GM19043 (cell line): ENCODE results near the gene TRIM72.
"Not testable (repeated sequence)": the region's sequence is repeated elsewhere in the genome, so short reads cannot be mapped to it uniquely, and the experiment has no call there.

Experiments used
- ATAC-seq: cut with Tn5 transposase; IDR thresholded peaks from one replicate; pipeline ENCODE4 v1.9.1; 2021; ENCODE audit warnings: low read depth; ENCODE audit not compliant: unreplicated experiment

Gene TRIM72, protein sequence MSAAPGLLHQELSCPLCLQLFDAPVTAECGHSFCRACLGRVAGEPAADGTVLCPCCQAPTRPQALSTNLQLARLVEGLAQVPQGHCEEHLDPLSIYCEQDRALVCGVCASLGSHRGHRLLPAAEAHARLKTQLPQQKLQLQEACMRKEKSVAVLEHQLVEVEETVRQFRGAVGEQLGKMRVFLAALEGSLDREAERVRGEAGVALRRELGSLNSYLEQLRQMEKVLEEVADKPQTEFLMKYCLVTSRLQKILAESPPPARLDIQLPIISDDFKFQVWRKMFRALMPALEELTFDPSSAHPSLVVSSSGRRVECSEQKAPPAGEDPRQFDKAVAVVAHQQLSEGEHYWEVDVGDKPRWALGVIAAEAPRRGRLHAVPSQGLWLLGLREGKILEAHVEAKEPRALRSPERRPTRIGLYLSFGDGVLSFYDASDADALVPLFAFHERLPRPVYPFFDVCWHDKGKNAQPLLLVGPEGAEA

DNA sequence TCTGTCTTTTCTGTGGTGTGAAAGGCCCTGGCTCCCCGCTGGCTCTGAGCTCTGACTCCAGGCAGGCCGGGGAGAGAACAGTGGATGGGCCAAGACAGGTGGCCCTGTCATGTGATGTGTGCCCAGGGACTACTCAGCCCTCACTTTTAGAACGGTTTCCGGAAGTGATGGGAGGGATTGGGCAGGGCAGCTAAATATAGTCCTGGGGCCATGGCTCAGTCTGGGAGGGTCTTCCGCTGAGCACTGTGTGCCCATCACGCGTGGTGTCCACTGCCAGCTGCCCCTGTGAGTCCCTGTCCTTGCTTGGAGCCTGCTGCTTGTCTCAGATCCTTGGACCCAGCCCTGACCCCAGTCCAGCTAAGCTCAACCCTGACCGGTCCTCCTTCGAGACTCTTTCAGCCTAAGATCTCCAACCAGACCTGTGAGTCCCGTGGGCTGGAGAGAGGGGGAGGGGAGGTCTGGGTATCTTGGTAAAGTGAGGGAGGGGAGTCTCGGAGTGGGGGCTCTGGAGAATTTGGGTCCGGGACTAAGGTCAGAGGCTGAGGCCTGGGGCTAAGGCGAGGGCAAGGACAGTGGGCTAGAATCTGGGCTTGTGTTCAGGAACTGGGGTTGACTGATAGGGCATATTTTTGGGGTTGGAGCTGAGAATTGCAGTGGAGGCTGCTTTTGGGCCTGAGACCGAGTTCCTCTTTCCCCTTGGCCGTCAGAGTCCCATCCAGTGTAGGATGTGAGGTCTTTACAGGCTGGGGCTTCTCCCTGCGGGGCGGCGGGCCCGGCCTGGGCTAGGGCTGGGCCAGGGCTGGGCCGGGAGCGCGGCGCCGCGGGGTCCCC, at the start of gene TRIM72:
Gene TRIM72, plus strand, starts transcription at position 243 of the 831 bp plus-strand sequence. CDS start 620 bp downstream, outside the sequence.
- ATAC-seq: no peak

DNA sequence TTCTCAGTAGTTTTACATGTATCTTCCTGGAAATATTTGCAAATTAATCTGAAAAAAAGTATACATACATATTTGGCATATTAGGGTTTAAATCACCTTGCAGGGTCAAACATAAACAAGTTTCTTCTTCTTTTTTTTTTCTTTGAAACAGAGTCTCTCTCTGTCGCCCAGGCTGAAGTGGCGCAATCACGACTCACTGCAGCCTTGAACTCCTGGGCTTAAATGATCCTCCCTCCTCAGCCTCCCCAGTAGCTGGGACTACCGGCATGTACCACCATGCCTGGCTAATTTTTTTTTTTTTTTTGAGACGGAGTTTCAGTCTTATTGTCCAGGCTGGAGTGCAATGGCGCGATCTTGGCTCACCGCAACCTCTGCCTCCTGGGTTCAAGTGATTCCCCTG, 46.6 kb upstream of the TRIM72 start:
- ATAC-seq: no peak

DNA sequence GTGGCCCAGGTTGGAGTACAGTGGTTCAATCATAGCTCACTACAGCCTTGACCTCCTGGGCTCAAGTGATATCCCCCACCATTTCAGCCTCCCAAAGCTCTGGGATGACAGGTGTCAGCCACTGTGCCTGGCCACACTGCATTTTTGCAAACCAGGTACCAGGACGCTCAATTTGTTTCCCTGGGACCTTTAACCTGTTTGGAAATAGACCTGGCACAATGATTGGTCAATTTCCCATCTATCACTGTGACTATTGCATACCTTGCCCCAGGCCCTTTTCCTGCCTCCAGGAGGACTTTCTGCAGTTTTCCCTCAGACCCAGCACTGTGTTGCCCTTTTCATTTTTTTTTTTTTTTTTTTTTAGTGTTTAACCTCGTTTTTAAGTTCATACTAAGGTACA, 45.1 kb upstream of the TRIM72 start:
- no peak for ATAC-seq

DNA sequence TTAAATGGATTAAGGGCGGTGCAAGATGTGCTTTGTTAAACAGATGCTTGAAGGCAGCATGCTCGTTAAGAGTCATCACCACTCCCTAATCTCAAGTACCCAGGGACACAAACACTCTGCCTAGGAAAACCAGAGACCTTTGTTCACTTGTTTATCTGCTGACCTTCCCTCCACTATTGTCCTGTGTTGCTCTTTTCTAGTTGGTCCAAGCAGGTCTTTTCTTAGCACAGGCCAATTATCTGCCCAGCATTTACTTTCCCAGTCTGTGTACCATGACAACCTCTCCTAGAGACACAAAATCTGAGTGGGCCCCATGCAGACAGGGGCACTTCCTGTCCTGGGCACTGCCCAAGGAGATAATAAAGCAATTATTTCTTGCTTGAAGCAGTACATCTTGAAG, 43.9 kb upstream of the TRIM72 start:
- ATAC-seq: not testable (repeated sequence)

DNA sequence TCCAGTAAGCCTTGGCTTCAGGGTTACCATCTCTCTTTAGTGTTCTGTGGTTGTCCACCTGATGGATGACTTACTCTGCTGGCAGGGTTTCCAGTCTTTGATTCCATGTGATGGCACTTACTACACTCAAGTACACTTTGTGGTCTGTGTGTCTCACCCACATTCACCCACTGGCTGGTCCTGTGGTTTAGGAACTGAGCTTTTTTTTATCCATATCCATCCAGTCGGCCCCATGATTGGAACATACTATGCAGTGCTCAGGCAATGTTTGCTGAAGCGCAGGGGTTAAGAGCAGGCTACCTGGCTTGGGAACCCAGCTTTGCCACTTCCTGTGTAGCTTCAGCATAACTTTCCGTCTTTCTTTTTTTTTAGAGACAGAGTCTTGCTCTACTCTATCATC, 36.8 kb upstream of the TRIM72 start:
- no peak for ATAC-seq

DNA sequence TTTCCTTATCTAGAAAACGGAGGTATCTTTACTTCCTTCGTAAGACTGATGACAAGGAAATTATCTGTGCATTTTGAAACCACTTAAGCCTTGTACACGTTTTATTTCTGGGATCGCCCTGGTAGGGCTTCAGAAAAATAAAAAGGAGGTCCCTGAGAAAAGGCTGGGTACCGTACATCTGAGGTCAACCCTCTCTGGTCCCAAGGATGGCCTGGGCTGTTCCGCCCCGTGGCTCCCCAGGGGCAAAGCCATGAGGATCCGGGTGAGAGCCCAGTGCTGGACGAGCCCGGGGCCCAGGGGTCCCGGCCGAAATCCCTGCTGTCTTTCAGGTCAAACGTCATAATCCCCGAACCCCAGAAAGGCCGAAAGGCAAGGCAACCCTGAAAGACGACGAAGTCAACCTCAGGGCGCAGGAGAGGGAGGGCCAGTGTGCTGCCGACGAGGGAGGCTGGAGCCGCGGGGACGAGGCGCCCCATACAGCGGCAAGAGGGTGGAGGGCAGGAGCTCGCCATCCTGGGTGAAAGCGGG, 34.6 kb upstream of the TRIM72 start:
- ATAC-seq: peak; percentile 1

DNA sequence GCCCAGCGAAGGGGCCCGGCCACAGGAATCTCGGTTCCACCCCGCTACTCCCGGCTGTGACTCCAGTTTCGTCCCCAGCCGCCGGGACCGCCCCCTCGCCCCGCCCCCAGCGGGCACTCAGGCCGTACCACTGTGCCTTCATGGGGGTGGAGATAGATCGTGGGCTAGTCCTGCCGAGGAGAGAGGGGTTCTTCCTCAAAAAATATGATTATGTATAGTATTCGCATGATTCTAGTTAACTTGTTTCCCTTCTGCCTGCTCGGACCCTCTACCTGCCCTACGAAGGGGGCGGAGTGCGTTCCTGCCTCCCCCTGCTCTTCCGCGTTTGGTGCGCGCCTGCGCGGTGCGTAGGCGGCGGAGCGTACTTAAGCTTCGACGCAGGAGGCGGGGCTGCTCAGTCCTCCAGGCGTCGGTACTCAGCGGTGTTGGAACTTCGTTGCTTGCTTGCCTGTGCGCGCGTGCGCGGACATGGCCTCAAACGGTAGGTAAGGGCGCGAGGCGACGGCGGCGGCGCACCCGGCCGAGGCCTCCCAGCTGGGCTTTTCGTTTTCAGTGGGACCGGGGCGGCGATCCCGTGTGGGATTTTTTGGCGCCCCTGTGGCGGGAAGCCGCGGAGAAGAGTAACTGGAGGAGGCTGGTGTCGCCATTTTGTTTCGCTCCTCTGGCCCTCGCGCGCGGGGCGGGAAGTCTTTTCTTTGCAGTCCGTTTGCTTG, 34.0 kb upstream of the TRIM72 start, which contains the start of gene FUS:
Gene FUS, plus strand, starts transcription at position 393 of the 713 bp plus-strand sequence. Its CDS starts 76 bp downstream, at position 469.
- ATAC-seq: peak; percentile 46

DNA sequence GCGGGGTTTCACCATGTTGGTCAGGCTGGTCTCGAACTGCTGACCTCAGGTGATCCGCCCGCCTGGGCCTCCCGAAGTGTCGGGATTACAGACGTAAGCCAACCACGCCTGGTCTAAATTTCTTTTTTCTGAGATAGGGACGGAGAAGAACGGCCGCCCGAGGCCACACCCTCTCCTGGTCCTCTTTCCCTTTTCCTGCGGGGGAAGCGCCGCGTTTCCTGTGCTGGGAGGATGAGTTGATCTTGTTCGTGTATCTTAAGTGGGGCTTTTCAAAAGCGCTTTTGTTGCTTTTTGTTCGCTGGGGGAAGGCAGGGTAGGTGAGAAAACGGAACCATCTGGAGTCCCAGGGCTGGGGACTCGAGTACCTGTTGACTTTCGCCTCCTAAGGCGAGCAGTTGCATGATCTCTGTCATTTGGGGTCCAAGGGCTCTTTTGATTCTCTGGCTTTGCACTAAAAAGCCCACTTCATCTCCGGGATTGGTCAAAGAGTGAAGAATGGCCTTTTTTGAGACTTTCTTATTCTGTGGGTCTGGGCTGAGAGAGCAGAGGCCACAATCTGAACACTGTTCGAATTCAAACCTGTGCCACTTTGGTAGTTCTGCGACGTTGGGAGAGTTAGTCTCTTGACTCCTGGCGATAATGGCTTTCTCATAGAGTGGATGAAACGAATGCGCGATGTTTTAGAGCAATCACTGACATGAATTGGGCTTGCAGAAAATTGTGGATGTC, 32.7 kb upstream of the TRIM72 start:
- ATAC-seq: no peak

DNA sequence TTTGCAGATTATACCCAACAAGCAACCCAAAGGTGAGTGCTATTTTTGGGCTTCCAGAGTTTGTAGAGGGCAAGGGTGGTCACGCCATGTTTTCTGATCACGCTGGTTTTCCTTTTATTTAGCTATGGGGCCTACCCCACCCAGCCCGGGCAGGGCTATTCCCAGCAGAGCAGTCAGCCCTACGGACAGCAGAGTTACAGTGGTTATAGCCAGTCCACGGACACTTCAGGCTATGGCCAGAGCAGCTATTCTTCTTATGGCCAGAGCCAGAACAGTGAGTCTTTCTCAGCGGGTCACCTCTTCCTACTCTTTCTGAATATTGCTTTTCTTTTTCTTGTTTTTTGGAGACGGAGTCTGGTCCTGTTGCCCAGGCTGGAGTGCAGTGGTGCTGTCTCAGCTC, 31.5 kb upstream of the TRIM72 start:
- no peak for ATAC-seq

DNA sequence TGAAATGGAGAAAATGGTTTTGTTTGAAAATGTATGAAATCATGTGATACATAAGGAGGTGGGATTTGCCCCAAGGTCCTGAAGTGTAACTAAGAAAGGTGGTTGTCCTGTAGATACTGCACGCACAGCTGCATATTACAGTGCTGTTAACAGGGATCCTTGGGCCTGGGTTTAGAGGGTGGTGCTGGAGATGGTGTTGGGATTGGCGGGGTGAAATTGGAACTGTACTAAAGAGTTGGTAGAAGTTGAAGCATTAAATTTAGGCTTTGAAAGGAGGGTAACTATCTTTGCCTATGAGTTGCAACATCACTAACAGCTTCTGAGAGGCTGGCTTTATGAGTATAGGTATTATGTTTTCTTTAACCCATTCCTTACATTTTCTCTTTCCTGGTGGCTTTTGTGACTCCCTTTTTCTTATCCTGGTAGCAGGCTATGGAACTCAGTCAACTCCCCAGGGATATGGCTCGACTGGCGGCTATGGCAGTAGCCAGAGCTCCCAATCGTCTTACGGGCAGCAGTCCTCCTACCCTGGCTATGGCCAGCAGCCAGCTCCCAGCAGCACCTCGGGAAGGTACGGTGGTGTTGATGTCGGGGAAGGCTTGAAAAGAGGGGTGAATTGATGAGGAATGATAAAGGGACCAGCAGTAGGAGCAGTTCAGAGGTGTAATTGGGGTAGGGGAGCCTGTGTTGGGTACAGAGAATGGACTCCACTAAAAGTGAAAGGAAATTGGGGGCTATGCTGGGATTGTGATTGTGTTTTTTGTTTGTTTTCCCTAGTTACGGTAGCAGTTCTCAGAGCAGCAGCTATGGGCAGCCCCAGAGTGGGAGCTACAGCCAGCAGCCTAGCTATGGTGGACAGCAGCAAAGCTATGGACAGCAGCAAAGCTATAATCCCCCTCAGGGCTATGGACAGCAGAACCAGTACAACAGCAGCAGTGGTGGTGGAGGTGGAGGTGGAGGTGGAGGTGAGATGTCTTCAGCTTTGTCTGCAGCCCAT, 30.2 kb upstream of the TRIM72 start:
- no peak for ATAC-seq

DNA sequence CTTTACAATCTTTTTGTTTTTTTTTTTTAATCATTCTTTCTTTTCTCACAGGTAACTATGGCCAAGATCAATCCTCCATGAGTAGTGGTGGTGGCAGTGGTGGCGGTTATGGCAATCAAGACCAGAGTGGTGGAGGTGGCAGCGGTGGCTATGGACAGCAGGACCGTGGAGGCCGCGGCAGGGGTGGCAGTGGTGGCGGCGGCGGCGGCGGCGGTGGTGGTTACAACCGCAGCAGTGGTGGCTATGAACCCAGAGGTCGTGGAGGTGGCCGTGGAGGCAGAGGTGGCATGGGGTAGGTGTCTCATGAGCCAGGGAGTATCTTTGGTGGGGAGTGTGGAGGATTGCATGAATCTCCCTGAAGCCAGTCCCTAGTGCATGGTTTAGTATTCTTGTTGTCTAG, 29.0 kb upstream of the TRIM72 start:
- ATAC-seq: no peak

DNA sequence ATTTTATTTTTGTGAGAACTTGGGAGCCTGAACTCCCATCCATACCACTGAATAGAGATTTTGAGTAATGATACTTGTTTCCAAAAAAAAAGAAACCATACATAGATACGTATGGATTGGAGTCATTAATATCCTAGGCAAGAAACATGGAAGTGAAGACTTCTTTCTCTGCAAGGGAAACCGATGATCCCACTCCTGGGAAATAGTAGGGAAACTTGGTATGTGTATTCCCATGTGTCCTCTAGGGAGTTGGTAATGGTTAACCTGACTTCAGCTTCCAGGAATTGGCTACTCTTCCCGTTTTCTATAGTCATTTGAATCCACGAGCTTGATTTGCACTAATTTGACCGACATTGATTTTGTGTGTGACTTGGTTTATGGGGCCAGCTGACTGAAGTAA, 28.6 kb upstream of the TRIM72 start:
- ATAC-seq: no peak

DNA sequence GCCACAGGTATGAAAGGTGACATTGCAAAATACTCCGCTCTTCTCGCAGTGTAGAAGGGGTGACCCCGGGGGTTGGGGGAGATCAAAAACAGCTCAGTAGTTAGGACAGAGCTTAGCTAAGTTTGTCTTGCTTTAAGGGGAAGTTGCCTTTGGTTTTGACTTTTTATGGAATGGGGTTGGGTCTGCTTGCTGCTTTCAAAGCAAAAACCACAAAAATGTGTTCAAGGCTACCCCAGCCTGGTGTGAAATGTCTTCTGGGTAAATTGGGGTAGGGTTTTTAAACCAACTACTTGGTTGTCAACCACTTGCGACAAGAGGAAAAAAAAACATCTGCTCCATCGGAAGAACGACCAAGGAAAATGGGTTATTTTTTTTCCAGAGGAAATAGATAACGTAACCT, 27.7 kb upstream of the TRIM72 start:
- ATAC-seq: no peak

DNA sequence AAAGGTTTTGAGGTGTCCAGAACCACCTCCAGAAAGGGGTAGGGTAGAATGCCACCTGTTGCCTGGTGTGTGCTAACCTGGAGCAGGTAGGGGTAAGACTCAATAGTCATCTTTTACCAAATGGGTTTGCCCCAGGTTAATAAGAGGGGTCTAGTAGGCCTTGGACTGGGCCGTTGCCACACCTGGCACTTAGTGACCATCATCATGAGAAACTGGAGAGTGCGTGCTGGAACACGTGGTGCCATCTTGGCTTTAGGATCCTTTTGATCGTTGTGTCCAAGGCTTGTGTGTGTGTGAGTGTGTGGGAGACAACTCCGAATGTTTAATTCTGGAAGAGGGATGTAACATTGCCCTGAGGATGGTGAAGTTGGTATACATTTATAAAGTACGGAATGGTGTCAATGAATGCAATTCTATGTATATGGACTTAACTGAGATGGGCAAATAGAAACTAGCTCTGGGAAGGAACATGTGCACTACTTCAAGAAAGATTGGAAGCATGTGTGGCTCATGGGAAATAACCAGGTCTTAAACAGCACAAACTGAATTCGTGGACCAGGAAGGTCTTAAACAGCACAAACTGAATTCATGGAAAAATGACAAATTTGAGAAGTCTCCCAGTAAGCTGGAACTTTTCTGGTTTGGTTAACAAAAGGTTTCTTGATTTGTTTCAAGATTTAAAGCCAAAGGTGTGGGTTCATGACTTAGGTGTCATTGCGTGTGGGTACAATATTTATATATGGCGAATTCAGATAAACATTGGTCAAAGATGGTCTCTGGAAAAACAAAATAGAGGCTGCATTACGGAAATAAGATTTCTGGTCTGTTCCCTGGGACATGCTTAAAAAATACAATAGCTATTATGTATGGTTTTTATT, 26.8 kb upstream of the TRIM72 start:
- ATAC-seq: no peak

DNA sequence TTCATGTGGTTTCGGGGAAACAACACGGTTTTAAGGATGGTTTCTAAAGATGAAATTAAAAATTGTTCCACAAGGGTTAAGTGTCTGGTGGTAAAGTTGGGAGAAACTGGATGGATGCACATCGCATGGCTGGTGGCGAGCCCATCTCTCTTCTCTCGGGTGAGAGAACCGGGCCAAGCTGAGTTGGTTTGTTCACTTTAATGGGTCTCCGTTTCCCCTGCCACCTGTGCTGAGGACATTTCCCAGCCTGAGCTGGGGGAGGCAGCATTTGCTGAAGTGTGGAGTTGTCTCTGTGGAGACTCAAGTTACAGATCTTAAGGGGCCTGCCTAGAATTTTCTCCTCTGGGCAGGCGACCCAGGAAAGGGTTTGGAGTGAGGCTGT, 26.1 kb upstream of the TRIM72 start:
- no peak for ATAC-seq

DNA sequence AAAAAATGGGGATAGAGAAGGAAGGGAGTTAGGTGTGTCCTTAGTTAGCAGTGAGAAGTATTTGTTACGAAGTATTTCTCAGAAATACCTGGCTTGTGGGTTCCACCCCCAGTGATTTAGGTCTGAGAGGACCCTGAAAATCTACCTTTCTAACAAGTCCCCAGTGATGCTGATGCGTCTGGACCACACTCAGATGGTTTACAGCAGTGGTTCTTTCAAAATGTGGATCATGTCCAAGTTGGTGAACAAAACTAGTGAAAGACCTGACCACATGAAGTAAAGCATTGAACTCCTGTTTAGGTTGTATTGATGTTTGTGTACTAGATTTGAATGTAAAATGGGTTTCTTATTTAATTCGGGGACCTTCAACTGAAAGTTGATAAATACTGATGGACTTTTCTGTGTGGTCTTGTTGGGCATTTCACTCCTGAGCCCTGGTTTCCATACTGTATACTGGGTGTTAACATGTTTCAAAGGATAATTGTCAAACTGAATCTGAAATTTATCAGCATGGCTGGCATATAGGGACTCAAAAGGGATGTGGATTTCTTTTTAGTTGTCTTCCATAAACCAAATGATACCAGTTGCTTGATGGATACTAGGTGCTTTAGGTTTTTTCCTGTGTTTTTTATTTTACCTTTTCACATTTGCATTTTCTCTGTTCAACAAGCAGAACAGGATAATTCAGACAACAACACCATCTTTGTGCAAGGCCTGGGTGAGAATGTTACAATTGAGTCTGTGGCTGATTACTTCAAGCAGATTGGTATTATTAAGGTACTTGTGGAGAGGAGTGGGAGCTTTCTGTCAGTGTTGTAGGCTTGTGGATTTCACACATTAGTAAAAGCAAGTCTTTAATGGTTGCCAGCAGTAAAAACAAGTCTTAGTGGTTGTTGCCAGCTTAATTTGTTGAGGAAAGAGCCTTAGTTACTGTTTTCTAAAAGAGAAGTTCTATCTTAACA, 25.2 kb upstream of the TRIM72 start:
- ATAC-seq: no peak

DNA sequence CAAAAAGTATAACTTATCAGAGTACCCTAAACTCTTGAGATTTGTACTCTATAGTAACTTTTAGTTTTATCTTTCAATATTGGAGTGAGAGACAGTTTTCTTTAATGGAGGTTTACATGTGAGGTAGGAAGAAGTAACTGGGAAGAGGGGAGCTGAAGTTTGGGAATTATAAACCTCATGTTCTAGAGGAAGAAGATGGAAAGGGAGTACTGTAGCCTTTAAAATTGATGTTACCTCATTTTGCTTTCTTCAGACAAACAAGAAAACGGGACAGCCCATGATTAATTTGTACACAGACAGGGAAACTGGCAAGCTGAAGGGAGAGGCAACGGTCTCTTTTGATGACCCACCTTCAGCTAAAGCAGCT, 24.5 kb upstream of the TRIM72 start:
- ATAC-seq: no peak
